HG02623 (cell line): ENCODE results near the gene CNTNAP2.
"Not testable (repeated sequence)": the region's sequence is repeated elsewhere in the genome, so short reads cannot be mapped to it uniquely, and the experiment has no call there.

Source experiments
- ATAC-seq: cut with Tn5 transposase; IDR thresholded peaks from one replicate; pipeline ENCODE4 v1.9.1; 2021; ENCODE audit warnings: moderate library complexity; ENCODE audit not compliant: unreplicated experiment

CNTNAP2 gene

DNA sequence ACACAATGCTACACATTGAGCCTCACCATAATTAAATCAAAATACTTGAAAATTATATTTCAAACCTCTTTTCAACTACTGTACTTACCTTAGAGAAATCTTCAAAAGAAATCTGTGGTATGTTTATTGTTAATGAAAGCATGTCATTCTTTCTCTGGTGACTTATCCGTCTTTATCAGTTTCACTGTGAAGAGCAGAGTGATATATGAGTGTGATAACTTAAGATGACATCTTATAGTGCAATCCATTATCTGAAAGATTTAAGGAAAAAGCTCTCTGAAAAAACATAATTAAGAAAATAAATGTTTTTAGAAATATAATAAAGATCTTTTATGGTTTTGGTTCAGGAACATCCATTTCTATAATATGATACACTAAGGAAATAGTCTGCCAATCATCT, 1562.3 kb downstream of the CNTNAP2 start:
- no peak for ATAC-seq

- ATAC-seq = no peak
Measured at GRCh38 chr7:147681530-147681929, 1564.9 kb downstream of the CNTNAP2 start.

DNA sequence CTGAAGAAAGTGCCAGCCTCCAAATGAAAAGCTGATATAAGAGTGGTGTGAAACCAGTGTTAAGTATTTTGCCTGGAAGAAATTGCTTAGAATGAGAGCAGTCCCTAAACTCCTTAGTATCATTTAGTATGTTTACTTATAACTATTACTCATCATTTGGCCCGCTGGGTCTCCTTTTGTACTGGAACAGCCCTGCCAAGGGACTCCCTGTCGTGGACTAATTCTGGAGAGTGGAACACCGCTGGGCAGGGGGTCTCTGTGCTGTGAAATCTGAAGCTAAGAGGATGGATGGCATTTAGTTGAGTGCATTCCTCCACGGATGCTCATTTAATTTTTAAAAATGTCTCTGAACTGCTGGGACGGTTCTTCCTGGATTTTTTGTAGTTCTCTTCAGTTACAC, 1584.1 kb downstream of the CNTNAP2 start:
- ATAC-seq = no peak

- ATAC-seq = no peak
Measured at GRCh38 chr7:147707926-147708325, 1591.3 kb downstream of the CNTNAP2 start.

GRCh38 chr7:147708871-147709270, 1592.3 kb downstream of the CNTNAP2 start:
- ATAC-seq = no peak

GRCh38 chr7:147711447-147711846, 1594.8 kb downstream of the CNTNAP2 start:
- ATAC-seq = no peak

DNA sequence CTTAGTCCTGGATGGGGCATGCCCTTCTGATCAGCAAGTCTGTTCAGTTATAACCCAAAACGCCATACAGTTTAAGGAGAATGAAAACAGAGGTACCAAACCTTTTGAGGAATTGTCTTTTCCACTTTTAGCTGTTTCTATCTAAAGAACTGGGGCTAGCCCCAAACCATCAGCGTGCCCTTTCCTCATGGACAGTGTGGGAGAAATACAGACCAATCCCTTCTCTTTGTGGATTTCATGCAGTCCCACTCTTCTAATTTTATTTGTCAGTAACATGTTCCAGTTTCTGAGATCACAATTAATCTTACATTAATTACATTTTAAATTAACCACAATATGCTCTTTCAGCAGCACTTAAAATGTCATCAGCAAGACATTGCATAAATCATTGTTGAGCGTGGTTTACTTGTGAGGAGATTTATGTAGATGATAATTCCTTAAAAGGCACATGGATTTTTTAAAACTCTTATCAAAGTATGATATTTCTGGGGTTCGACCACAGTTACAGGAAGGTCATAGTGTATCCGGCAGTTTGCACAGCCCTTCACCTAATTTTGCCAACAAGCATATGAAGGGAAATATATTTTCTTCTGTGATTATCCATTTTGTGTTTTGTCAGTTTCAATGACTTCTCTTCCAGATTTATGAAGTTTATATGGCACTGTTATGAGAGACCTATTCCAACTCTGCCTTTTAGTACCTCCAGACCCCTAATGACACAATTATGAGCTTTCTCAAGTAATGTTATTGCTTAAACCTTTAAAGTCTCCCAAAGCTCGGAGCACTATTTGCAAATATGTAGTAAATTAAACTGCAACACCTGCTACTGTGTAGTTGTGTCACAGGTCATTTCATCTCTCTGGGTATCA, 1605.6 kb downstream of the CNTNAP2 start:
- no peak for ATAC-seq

DNA sequence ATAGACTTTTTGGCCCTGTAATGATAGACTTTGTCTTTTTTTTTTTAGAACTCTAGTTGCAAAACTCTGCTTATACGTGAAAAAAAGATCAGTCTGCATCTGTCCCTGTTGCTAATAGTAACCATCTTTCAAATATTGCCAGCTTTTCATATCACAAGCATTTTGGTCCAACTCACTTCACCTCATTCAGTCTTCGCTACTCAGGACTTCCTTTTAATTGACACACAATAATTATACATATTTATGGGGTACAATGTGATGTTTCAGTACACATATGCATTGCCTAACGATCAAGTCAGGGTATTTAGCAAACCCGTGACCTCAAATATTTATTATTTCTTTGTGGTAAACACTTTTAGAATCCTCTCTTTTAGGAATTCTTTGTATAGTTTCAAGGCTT, 1606.9 kb downstream of the CNTNAP2 start:
- no peak for ATAC-seq

- ATAC-seq = no peak
Measured at GRCh38 chr7:147731311-147731710, 1614.7 kb downstream of the CNTNAP2 start.

DNA sequence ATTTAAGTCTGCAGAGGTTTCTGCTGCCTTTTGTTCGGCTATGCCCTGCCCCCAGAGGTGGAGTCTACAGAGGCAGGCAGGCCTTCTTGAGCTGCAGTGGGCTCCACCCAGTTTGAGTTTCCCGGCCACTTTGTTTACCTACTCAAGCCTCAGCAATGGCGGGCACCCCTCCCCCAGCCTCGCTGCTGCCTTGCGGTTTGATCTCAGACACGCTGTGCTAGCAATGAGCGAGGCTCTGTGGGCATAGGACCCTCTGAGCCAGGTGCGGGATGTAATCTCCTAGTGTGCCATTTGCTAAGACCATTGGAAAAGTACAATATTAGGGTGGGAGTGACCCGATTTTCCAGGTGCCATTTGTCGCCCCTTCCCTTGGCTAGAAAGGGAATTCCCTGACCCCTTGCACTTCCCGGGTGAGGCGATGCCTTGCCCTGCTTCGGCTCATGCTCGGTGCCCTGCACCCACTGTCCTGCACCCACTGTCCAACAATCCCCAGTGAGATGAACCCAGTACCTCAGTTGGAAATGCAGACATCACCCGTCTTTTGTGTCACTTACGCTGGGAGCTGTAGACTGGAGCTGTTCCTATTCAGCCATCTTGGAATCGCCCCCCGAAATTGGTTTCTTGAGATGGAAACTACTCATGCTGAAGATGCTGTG, 1621.1 kb downstream of the CNTNAP2 start:
- not testable (repeated sequence) for ATAC-seq

- no peak for ATAC-seq
Measured at GRCh38 chr7:147742301-147742700, 1625.7 kb downstream of the CNTNAP2 start.

DNA sequence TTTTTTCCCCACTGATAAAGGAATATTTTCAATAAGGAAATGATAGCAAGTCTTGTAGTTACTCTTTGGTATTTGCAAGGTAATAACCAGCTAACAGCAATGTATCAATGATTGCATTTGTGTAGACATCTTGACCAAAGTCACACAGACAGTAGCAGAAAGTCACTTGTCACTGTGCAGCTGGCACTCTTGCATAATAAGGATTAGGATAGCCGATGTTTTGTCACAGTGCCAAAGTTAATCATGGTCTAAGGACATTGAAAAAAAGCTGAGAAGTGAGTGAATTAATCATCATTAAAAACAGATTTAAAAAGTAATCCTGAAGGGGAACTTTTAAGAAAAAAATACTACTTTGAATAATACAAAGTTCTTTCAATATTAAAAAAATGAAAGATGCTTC, 1639.7 kb downstream of the CNTNAP2 start:
- ATAC-seq = no peak

- ATAC-seq = no peak
Measured at GRCh38 chr7:147759327-147759943, 1642.8 kb downstream of the CNTNAP2 start.

- no peak for ATAC-seq
Measured at GRCh38 chr7:147765301-147765700, 1648.7 kb downstream of the CNTNAP2 start.

DNA sequence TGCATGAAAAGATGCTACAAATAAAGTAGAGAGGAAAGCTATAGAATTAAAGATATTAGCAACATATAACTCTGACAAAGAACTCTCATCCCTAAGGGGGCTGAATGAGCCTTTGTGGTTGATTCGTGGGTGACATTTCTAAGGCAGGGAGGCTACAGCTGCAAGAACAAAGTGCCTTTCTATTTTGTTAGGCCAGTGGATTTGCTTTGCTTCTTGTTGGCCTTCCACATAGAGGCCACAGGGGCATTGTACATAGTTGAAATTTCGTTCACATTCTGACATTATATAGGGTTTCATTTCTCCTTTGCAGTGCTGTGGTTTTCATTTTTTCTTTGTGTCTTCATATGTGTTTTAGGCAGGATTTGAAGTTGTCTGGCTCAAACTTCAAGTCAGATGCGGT, 1654.7 kb downstream of the CNTNAP2 start:
- ATAC-seq = no peak

- no peak for ATAC-seq
Measured at GRCh38 chr7:147774461-147774860, 1657.9 kb downstream of the CNTNAP2 start.

- no peak for ATAC-seq
Measured at GRCh38 chr7:147775516-147776284, 1659.1 kb downstream of the CNTNAP2 start.

DNA sequence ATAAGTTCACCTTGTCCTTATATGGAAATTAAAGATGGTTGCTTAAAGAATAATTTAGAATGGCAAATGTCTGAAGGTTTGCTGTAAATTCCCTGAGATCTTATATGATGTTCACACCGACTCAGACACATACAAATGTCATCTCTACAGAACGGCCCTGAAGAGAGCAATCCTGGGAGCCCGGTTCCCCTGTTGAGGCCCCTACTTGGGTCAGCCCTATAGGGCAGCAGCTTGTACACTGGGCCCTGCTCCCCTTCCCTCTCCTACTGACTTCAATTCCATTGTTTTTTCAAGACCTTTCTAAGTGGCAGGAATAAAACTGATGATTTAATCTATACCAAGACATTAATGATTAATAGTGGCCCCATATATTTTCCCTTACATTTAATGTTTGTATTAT, 1660.7 kb downstream of the CNTNAP2 start:
- ATAC-seq = no peak

GRCh38 chr7:147779949-147780348, 1663.3 kb downstream of the CNTNAP2 start:
- no peak for ATAC-seq

GRCh38 chr7:147796581-147796980, 1680.0 kb downstream of the CNTNAP2 start:
- no peak for ATAC-seq

GRCh38 chr7:147798001-147798400, 1681.4 kb downstream of the CNTNAP2 start:
- ATAC-seq = no peak
